IMR-90 (cell line): ENCODE data around the gene MAP1LC3B2.

ENCODE experiments used
- BHLHE40 ChIP-seq: fragments of 150-350 bp; IDR thresholded peaks from 2 replicates; pipeline ENCODE4 v1.6.1; 2016; ENCODE audit warnings: mild to moderate bottlenecking, low read depth, low read length
- CEBPB ChIP-seq: IDR thresholded peaks from 2 replicates; pipeline ENCODE4 v1.6.1; 2012; ENCODE audit warnings: low read depth, low read length, improper control_type of control experiment
- CHD1 ChIP-seq: IDR thresholded peaks from 2 replicates; pipeline ENCODE4 v1.6.1; 2012; ENCODE audit warnings: low read depth, low read length, improper control_type of control experiment
- CTCF ChIP-seq: conservative IDR thresholded peaks from 2 replicates; pipeline ENCODE4 v1.5.1; 2012; ENCODE audit warnings: mild to moderate bottlenecking, low read depth, low read length, improper control_type of control experiment
- ELK1 ChIP-seq: fragments of 150-350 bp; IDR thresholded peaks from 2 replicates; pipeline ENCODE4 v1.6.1; 2016; ENCODE audit warnings: low read depth, mild to moderate bottlenecking, low read length, moderate library complexity, borderline replicate concordance
- FOS ChIP-seq: fragments of 150-350 bp; IDR thresholded peaks from 2 replicates; pipeline ENCODE4 v1.6.1; 2016; ENCODE audit warnings: low read depth, low read length
- MAFK ChIP-seq: IDR thresholded peaks from 2 replicates; pipeline ENCODE4 v1.6.1; 2012; ENCODE audit warnings: low read depth, low read length, improper control_type of control experiment
- MAZ ChIP-seq: IDR thresholded peaks from 2 replicates; pipeline ENCODE4 v1.6.1; 2012; ENCODE audit warnings: low read depth, mild to moderate bottlenecking, low read length, improper control_type of control experiment, moderate library complexity, borderline replicate concordance
- NFE2L2 ChIP-seq: fragments of 150-350 bp; IDR thresholded peaks from 2 replicates; pipeline ENCODE4 v1.6.1; 2016; ENCODE audit warnings: low read depth, mild to moderate bottlenecking, low read length
- POLR2A ChIP-seq: IDR thresholded peaks from 2 replicates; pipeline ENCODE4 v1.6.1; 2012; ENCODE audit warnings: mild to moderate bottlenecking, low read depth, low read length
- RAD21 ChIP-seq: IDR thresholded peaks from 2 replicates; pipeline ENCODE4 v1.6.1; 2012; ENCODE audit warnings: low read length, improper control_type of control experiment
- RCOR1 ChIP-seq: IDR thresholded peaks from 2 replicates; pipeline ENCODE4 v1.6.1; 2012; ENCODE audit warnings: mild to moderate bottlenecking, low read length, improper control_type of control experiment; ENCODE audit not compliant: insufficient replicate concordance
- SMC3 ChIP-seq: fragments of 150-350 bp; IDR thresholded peaks from 2 replicates; pipeline ENCODE4 v1.6.1; 2016; ENCODE audit warnings: low read depth, mild to moderate bottlenecking, antibody characterized with exemption, low read length, moderate library complexity
- TF ChIP-seq, protein P1 (sequence below): fragments of 150-350 bp; IDR thresholded peaks from 2 replicates; pipeline ENCODE4 v1.6.1; 2017; ENCODE audit warnings: mild to moderate bottlenecking, antibody characterized with exemption, low read length, low read depth

DNA sequence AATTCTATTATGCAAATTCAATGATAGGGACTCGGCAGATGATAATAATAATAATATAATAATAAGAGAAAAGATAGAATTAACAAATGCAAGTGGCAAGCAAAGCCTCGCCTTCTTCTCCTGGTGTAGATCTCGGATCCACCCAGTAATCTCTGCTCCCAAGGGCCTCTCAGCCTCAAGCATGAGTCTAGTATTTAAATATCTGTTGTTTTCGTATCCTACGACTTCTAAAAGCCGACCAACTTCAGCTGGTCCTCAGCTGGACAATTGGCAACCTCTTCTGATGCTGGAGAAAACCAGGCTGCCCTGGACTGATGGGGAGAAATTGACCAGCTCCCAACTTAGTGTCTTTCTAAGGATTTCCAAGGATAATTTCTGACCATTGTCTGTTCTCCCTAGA lies 14.0 kb upstream of the MAP1LC3B2 start:
- TF ChIP-seq RCOR1 (no peak), SMC3 (no peak), BHLHE40 (no peak), CTCF (no peak), POLR2A (no peak), NFE2L2 (no peak), MAZ (no peak), CEBPB (no peak), RAD21 (no peak), ELK1 (no peak), MAFK (no peak), FOS (no peak), CHD1 (no peak)
- TF ChIP-seq, protein P1, sequence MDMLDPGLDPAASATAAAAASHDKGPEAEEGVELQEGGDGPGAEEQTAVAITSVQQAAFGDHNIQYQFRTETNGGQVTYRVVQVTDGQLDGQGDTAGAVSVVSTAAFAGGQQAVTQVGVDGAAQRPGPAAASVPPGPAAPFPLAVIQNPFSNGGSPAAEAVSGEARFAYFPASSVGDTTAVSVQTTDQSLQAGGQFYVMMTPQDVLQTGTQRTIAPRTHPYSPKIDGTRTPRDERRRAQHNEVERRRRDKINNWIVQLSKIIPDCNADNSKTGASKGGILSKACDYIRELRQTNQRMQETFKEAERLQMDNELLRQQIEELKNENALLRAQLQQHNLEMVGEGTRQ: no peak
